GM12878 (cell line): ENCODE data around the gene C3. TPM values are rescaled to one million over a fixed set of nuclear protein-coding genes. Genes with fewer than 3 reads are reported as not detected.
"Not testable (repeated sequence)": the region's sequence is repeated elsewhere in the genome, so short reads cannot be mapped to it uniquely, and the experiment has no call there.

ENCODE experiments used
- ATAC-seq: fragments of 200-7000 bp; cut with Tn5 transposase; 3 replicates; pipeline ENCODE4 v1.9.1; 2020; ENCODE audit warnings: mild to moderate bottlenecking, moderate library complexity
- BruUV-seq: library from RNA; stranded (reverse); fragments of 400-500 nt; replicated peaks from 2 replicates; lab custom pipeline; 2021; lab: Mats Ljungman, UMichigan
- CTCF ChIA-PET: fragments of 300-600 bp; sonication (Branson Sonifier 250); formaldehyde crosslinking; extraction: SDS; loops from one replicate; lab custom pipeline; 2021; ENCODE audit warnings: inconsistent platforms; lab: Yijun Ruan, JAX
- POLR2A ChIA-PET: fragments of 350-600 bp; formaldehyde crosslinking; extraction: SDS; loops from one replicate; lab custom pipeline; 2021; ENCODE audit warnings: inconsistent platforms; lab: Charles Lee
- RAD21 ChIA-PET: fragments of 300-600 bp; sonication (Branson Sonifier 250); formaldehyde crosslinking; loops from one replicate; lab custom pipeline; 2023; ENCODE audit warnings: antibody characterized with exemption; ENCODE audit not compliant: unreplicated experiment; lab: Charles Lee
- SMC1A ChIA-PET: fragments of 300-600 bp; sonication (Branson Sonifier 250); formaldehyde crosslinking; loops from one replicate; lab custom pipeline; 2023; ENCODE audit not compliant: unreplicated experiment, uncharacterized antibody; lab: Charles Lee
- DNase-seq: peaks from one replicate; pipeline ENCODE4 v3.0.0-alpha.2; 2011; ENCODE audit warnings: low read depth, low spot score
- FAIRE-seq: peaks from 3 replicates; lab custom pipeline; 2011; peaks lifted over from hg19 to GRCh38; lab: Jason Lieb, UNC
- H2AFZ ChIP-seq: 2 replicates; pipeline ENCODE4 v1.6.0; 2011; ENCODE audit warnings: low read depth, low read length, control low read depth; ENCODE audit not compliant: control insufficient read depth
- H3K27ac ChIP-seq: 2 replicates; pipeline ENCODE4 v1.5.1; 2011; ENCODE audit warnings: control low read depth; ENCODE audit not compliant: control insufficient read depth, insufficient read depth
- H3K27me3 ChIP-seq, 2 experiments: replicated peaks in 1 of 2; 2 replicates each; pipeline versions ENCODE4 v1.6.0 to v1.6.1; 2011; ENCODE audit warnings: low read length in 1 of 2; ENCODE audit not compliant: control insufficient read depth in 2 of 2, insufficient read depth in 2 of 2
- H3K36me3 ChIP-seq, 2 experiments: 2 replicates each; pipeline ENCODE4 v1.5.1; 2011; ENCODE audit warnings: low read length in 1 of 2; ENCODE audit not compliant: control insufficient read depth in 2 of 2, insufficient read depth in 2 of 2
- H3K4me1 ChIP-seq: 2 replicates; pipeline ENCODE4 v1.6.1; 2011; ENCODE audit warnings: mild to moderate bottlenecking, low read length, moderate library complexity, mixed read lengths; ENCODE audit not compliant: control insufficient read depth, insufficient read depth
- H3K4me2 ChIP-seq: 2 replicates; pipeline ENCODE4 v1.6.0; 2011; ENCODE audit warnings: control low read depth; ENCODE audit not compliant: control insufficient read depth, insufficient read depth
- H3K4me3 ChIP-seq: fragments of 200-600 bp; sonication (generic); 2 replicates; pipeline ENCODE4 v1.5.1; 2016
- H3K79me2 ChIP-seq: 2 replicates; pipeline ENCODE4 v1.6.0; 2011; ENCODE audit warnings: low read length; ENCODE audit not compliant: control insufficient read depth, insufficient read depth
- H3K9ac ChIP-seq: 2 replicates; pipeline ENCODE4 v1.8.0; 2011; ENCODE audit warnings: low read length, control low read depth, mixed read lengths; ENCODE audit not compliant: control insufficient read depth, insufficient read depth
- H3K9me3 ChIP-seq: replicated peaks from 3 replicates; pipeline ENCODE4 v1.5.1; 2011; ENCODE audit warnings: mild to moderate bottlenecking, low read length; ENCODE audit not compliant: control insufficient read depth, insufficient read depth
- H4K20me1 ChIP-seq: 2 replicates; pipeline ENCODE4 v1.6.0; 2011; ENCODE audit not compliant: control insufficient read depth, insufficient read depth
- IRF3 ChIP-seq: fragments of 450-650 bp; IDR thresholded peaks from 2 replicates; pipeline ENCODE4 v1.6.1; 2014; ENCODE audit warnings: mild to moderate bottlenecking
- MYB ChIP-seq: fragments of 150-350 bp; IDR thresholded peaks from 2 replicates; pipeline ENCODE4 v1.6.1; 2014; ENCODE audit warnings: mild to moderate bottlenecking, low read depth, low read length, borderline replicate concordance
- NFYB ChIP-seq: IDR thresholded peaks from 2 replicates; pipeline ENCODE4 v1.6.1; 2011; ENCODE audit warnings: low read depth, mild to moderate bottlenecking, low read length, improper control_type of control experiment, moderate library complexity; ENCODE audit not compliant: insufficient read depth
- POLR2AphosphoS5 ChIP-seq: IDR thresholded peaks from 2 replicates; pipeline ENCODE4 v1.6.1; 2011; ENCODE audit warnings: mild to moderate bottlenecking, low read length, inconsistent platforms
- SKIL ChIP-seq: fragments of 450-650 bp; IDR thresholded peaks from 2 replicates; pipeline ENCODE4 v1.6.1; 2017; ENCODE audit warnings: mild to moderate bottlenecking, low read depth, inconsistent platforms; ENCODE audit not compliant: poor library complexity, severe bottlenecking
- SUPT20H ChIP-seq: IDR thresholded peaks from 2 replicates; pipeline ENCODE4 v1.6.1; 2011; ENCODE audit warnings: low read depth, mild to moderate bottlenecking, low read length, moderate library complexity, borderline replicate concordance; ENCODE audit not compliant: control insufficient read depth
- ZBTB4 ChIP-seq: fragments of 450-650 bp; formaldehyde crosslinking; IDR thresholded peaks from 2 replicates; pipeline ENCODE4 v1.4.0; 2022; ENCODE audit warnings: mild to moderate bottlenecking, moderate library complexity
- WGBS: methylation state at CpG from one replicate; pipeline ENCODE4 v1.1.6; 2016; ENCODE audit warnings: low lambda C conversion rate; ENCODE audit not compliant: insufficient replicate concordance, insufficient coverage; ENCODE audit errors: missing lambda C conversion rate; 5-methylcytosine and 5-hydroxymethylcytosine counted together
- in situ Hi-C: fragments of 300-500 bp; cut with MboI; formaldehyde crosslinking; loops from 9 replicates; pipeline ENCODE4 v1.14.3; 2018; ENCODE audit warnings: mixed read lengths
- intact Hi-C: fragments of 100-400 bp; cut with micrococcal nuclease; formaldehyde crosslinking; loops from one replicate; pipeline ENCODE4 v1.14.2; 2022; ENCODE audit not compliant: unreplicated experiment
- polyA plus RNA-seq, 11 experiments: library from polyadenylated mRNA; depleted of rRNA in 4 of 11; unstranded in 6 of 11; stranded (reverse) in 5 of 11; fragments of >200 nt; fragmentation: Nextera tagmentation in 4 of 11; fragmentation: Illumina TruSeq in 1 of 11; extraction: Ambion mirVana in 4 of 11; extraction: Trizol in 1 of 11; gene quantifications; 1 replicate in 1 of 11; 2 replicates in 10 of 11; pipeline versions ENCODE4 v1.2.1 to v1.2.3, GENCODE V29; 2011 to 2016; ENCODE audit warnings: inconsistent platforms in 2 of 11, missing spikeins in 2 of 11, low read depth in 1 of 11
- total RNA-seq, 4 experiments: library from RNA; depleted of rRNA in 3 of 4; stranded (reverse); fragments of >200 nt in 3 of 4; fragmentation: Illumina TruSeq in 1 of 4; extraction: Trizol in 1 of 4; gene quantifications; 2 replicates each; pipeline versions ENCODE4 v1.2.1 to v1.2.3, GENCODE V29; 2013 to 2021

C3 gene
- total and polyA plus RNA-seq, 10 of the 15 experiments (the other 5 are each of a cell fraction or from before 2014, with no cell fraction given) = 0.20 to 6.7 (median 0.72) TPM

- in situ Hi-C loops, H3K27me3 ChIP-seq, H3K4me2 ChIP-seq, H3K9me3 ChIP-seq, H3K9ac ChIP-seq, H3K4me3 ChIP-seq, BruUV-seq, ATAC-seq, RAD21 ChIA-PET, H2AFZ ChIP-seq, FAIRE-seq, POLR2A ChIA-PET, intact Hi-C loops, H3K79me2 ChIP-seq, H3K4me1 ChIP-seq, DNase-seq, H3K27ac ChIP-seq, H4K20me1 ChIP-seq: not testable (repeated sequence)
- ChIA-PET SMC1A (interaction anchor here (1.2 to 2.4 kb wide), 2 partner anchors 11 to 106 kb away, joined by 3 to 8 read pairs; partner anchors contain the start of gene GPR108), CTCF (interaction anchor here (1.1 kb wide), 3 partner anchors 10 to 117 kb away, joined by 3 to 5 read pairs (median 4); partner anchors contain the start of gene VAV1)
- 89% methylated on average over 10 of the region's 10 CpGs for WGBS
- peaks cover 18% of the 10 kb centered on the region in 2 experiments for H3K36me3 ChIP-seq
These were observed 28.1 kb upstream of the C3 start for GRCh38 chr19:6748543-6748942.

GRCh38 chr19:6745965-6746364, 25.5 kb upstream of the C3 start:
- ChIA-PET CTCF (no interaction called here), SMC1A (no interaction called here), POLR2A (no interaction called here), RAD21 (no interaction called here)
- WGBS = 98% methylated on average over 9 of the region's 24 CpGs
- Histone ChIP-seq H3K9ac (no peak overlapping the region), H3K9me3 (no peaks in the 10 kb centered on the region), H4K20me1 (no peaks in the 10 kb centered on the region), H3K27ac (no peak overlapping the region), H3K36me3 (peaks cover 14 to 19% of the 10 kb centered on the region in 2 experiments), H3K79me2 (peaks cover 8% of the 10 kb centered on the region), H3K27me3 (no peaks in the 10 kb centered on the region), H3K4me1 (peaks cover 5% of the 10 kb centered on the region; the same call in 1 of the 2 replicates), H2AFZ (no peak overlapping the region), H3K4me2 (no peak overlapping the region), H3K4me3 (no peak overlapping the region)
- in situ Hi-C loops (no loop called here), intact Hi-C loops (no loop called here)
- no TSS peak for BruUV-seq
- no peak for DNase-seq
- TF ChIP-seq SKIL (no peak), NFYB (no peak), SUPT20H (no peak), POLR2AphosphoS5 (no peak), IRF3 (no peak), MYB (no peak), ZBTB4 (CRISPR knock-in tag) (no peak)
- no peak for FAIRE-seq
- ATAC-seq = no peak
